H1 (cell line): Measurements from ENCODE around the gene GAB2. TPM values are rescaled to one million over a fixed set of nuclear protein-coding genes. Genes with fewer than 3 reads are reported as not detected.

ENCODE experiments used
- CTCF ChIA-PET: fragments of 300-600 bp; sonication (Branson Sonifier 250); formaldehyde crosslinking; loops from one replicate; lab custom pipeline; 2021; ENCODE audit not compliant: partially characterized antibody; lab: Charles Lee
- POLR2A ChIA-PET: fragments of 300-600 bp; sonication (Branson Sonifier 250); formaldehyde crosslinking; loops from one replicate; lab custom pipeline; 2021; ENCODE audit warnings: inconsistent platforms; ENCODE audit not compliant: partially characterized antibody; lab: Charles Lee
- DNase-seq, 2 experiments: peaks; one replicate each; pipeline versions ENCODE4 v3.0.0 to v3.0.0-alpha.2; 2010 to 2022; ENCODE audit warnings: low spot score in 2 of 2, low read depth in 1 of 2, mixed read lengths in 1 of 2
- FAIRE-seq: peaks from 2 replicates; lab custom pipeline; 2011; peaks lifted over from hg19 to GRCh38; lab: Jason Lieb, UNC
- H2AFZ ChIP-seq: 2 replicates; pipeline ENCODE4 v1.8.1; 2012; ENCODE audit warnings: low read length, inconsistent platforms
- H2AK5ac ChIP-seq: 2 replicates; pipeline ENCODE4 v1.6.1; 2013; ENCODE audit warnings: low read depth, low read length
- H2BK120ac ChIP-seq: replicated peaks from 2 replicates; pipeline ENCODE3; 2013; ENCODE audit warnings: low read depth, low read length, inconsistent platforms
- H2BK12ac ChIP-seq: 2 replicates; pipeline ENCODE4 v1.6.1; 2013; ENCODE audit warnings: low read depth, low read length
- H2BK15ac ChIP-seq: 2 replicates; pipeline ENCODE4 v1.6.1; 2013; ENCODE audit warnings: low read length
- H2BK20ac ChIP-seq: 2 replicates; pipeline ENCODE4 v1.6.1; 2013; ENCODE audit warnings: low read length
- H2BK5ac ChIP-seq: 2 replicates; pipeline ENCODE4 v1.6.1; 2013; ENCODE audit warnings: low read depth, low read length
- H3K14ac ChIP-seq: 2 replicates; pipeline ENCODE4 v1.6.1; 2013; ENCODE audit warnings: inconsistent platforms; ENCODE audit not compliant: insufficient read length
- H3K18ac ChIP-seq: 2 replicates; pipeline ENCODE4 v1.6.1; 2013; ENCODE audit warnings: low read length; ENCODE audit errors: extremely low read depth
- H3K23ac ChIP-seq: 2 replicates; pipeline ENCODE4 v1.6.1; 2013; ENCODE audit warnings: inconsistent platforms; ENCODE audit not compliant: insufficient read length
- H3K23me2 ChIP-seq: 2 replicates; pipeline ENCODE4 v1.6.1; 2013; ENCODE audit warnings: low read depth, low read length
- H3K27ac ChIP-seq: 2 replicates; pipeline ENCODE4 v1.6.1; 2011; ENCODE audit warnings: low read depth, low read length, inconsistent platforms
- H3K27me3 ChIP-seq, 4 experiments: replicated peaks in 1 of 4; 1 replicate in 1 of 4; 2 replicates in 3 of 4; pipeline versions ENCODE4 v1.6.1 to v1.8.1; 2011 to 2013; ENCODE audit warnings: low read length in 3 of 4, mild to moderate bottlenecking in 3 of 4, inconsistent platforms in 2 of 4, mixed read lengths in 2 of 4, moderate library complexity in 1 of 4; ENCODE audit not compliant: control insufficient read depth in 3 of 4, insufficient read depth in 3 of 4; ENCODE audit errors: extremely low read depth in 1 of 4
- H3K36me3 ChIP-seq, 4 experiments: 2 replicates each; pipeline versions ENCODE4 v1.6.1 to v1.8.1; 2011 to 2013; ENCODE audit warnings: mild to moderate bottlenecking in 4 of 4, low read length in 3 of 4, moderate library complexity in 2 of 4, control low read depth in 1 of 4, inconsistent platforms in 1 of 4; ENCODE audit not compliant: insufficient read depth in 4 of 4, control insufficient read depth in 2 of 4
- H3K4ac ChIP-seq: replicated peaks from 2 replicates; pipeline ENCODE3; 2013; ENCODE audit warnings: low read length, low read depth, mixed read lengths, inconsistent platforms; ENCODE audit not compliant: insufficient read length
- H3K4me1 ChIP-seq, 4 experiments: replicated peaks in 1 of 4; 1 replicate in 1 of 4; 2 replicates in 3 of 4; pipeline versions ENCODE4 v1.6.1 to v1.8.1; 2011 to 2013; ENCODE audit warnings: low read length in 3 of 4, inconsistent platforms in 2 of 4, mixed read lengths in 1 of 4; ENCODE audit not compliant: insufficient read depth in 4 of 4, control insufficient read depth in 3 of 4
- H3K4me2 ChIP-seq, 2 experiments: 2 replicates each; pipeline versions ENCODE4 v1.6.1 to v1.8.1; 2011 to 2013; ENCODE audit warnings: low read depth in 2 of 2, low read length in 2 of 2, control low read depth in 1 of 2, inconsistent platforms in 1 of 2, mild to moderate bottlenecking in 1 of 2; ENCODE audit not compliant: insufficient read depth in 1 of 2
- H3K4me3 ChIP-seq, 4 experiments: fragments of 200-600, 300-600 bp in 1 of 4; sonication (generic), shearing (Covaris generic), sonication (Bioruptor Twin) in 1 of 4; 2 replicates each; pipeline versions ENCODE4 v1.5.1 to v1.8.1; 2011 to 2016; ENCODE audit warnings: low read length in 4 of 4, low read depth in 3 of 4, control low read depth in 2 of 4, inconsistent platforms in 2 of 4, mild to moderate bottlenecking in 2 of 4, mixed read lengths in 1 of 4, moderate library complexity in 1 of 4; ENCODE audit not compliant: insufficient read depth in 2 of 4; ENCODE audit errors: extremely low read depth in 1 of 4
- H3K56ac ChIP-seq: replicated peaks from 2 replicates; pipeline ENCODE3; 2013; ENCODE audit warnings: low read depth, mild to moderate bottlenecking, mixed read lengths, low read length, inconsistent platforms; ENCODE audit not compliant: insufficient read length
- H3K79me1 ChIP-seq: 2 replicates; pipeline ENCODE4 v1.6.1; 2013; ENCODE audit warnings: low read depth, low read length, control low read depth
- H3K79me2 ChIP-seq, 2 experiments: 2 replicates each; pipeline versions ENCODE4 v1.6.1 to v1.8.1; 2012 to 2013; ENCODE audit warnings: low read length in 2 of 2, mild to moderate bottlenecking in 2 of 2, inconsistent platforms in 1 of 2; ENCODE audit not compliant: insufficient read depth in 2 of 2, control insufficient read depth in 1 of 2
- H3K9ac ChIP-seq, 4 experiments: replicated peaks in 1 of 4; 1 replicate in 1 of 4; 2 replicates in 3 of 4; pipeline versions ENCODE4 v1.6.1 to v1.8.1; 2011 to 2013; ENCODE audit warnings: low read depth in 3 of 4, low read length in 3 of 4, control low read depth in 2 of 4, mild to moderate bottlenecking in 2 of 4, moderate library complexity in 2 of 4, inconsistent platforms in 1 of 4; ENCODE audit errors: extremely low read depth in 1 of 4
- H3K9me3 ChIP-seq, 2 experiments: 2 replicates each; pipeline versions ENCODE4 v1.6.1 to v1.8.1; 2012 to 2013; ENCODE audit warnings: mild to moderate bottlenecking in 2 of 2, moderate library complexity in 2 of 2, control low read depth in 1 of 2, inconsistent platforms in 1 of 2, low read depth in 1 of 2, low read length in 1 of 2, mixed read lengths in 1 of 2; ENCODE audit not compliant: insufficient read depth in 2 of 2
- H4K20me1 ChIP-seq, 2 experiments: replicated peaks in 1 of 2; 2 replicates each; pipeline versions ENCODE3 to v1.8.1; 2011 to 2013; ENCODE audit warnings: inconsistent platforms in 2 of 2, low read length in 2 of 2, mild to moderate bottlenecking in 1 of 2; ENCODE audit not compliant: insufficient read depth in 2 of 2, control insufficient read depth in 1 of 2
- H4K5ac ChIP-seq: 2 replicates; pipeline ENCODE4 v1.6.1; 2013; ENCODE audit warnings: low read length, low read depth, mixed read lengths, inconsistent platforms; ENCODE audit not compliant: insufficient read length
- H4K8ac ChIP-seq: 2 replicates; pipeline ENCODE4 v1.8.0; 2013; ENCODE audit warnings: mild to moderate bottlenecking, moderate library complexity, low read length, inconsistent platforms; ENCODE audit not compliant: insufficient read depth; ENCODE audit errors: extremely low read depth
- H4K91ac ChIP-seq: replicated peaks from 2 replicates; pipeline ENCODE3; 2013; ENCODE audit warnings: low read length, mixed read lengths, inconsistent platforms; ENCODE audit not compliant: insufficient read length
- ASH2L ChIP-seq: fragments of 200-600, 300-600 bp; sonication (generic); IDR thresholded peaks from one replicate; pipeline ENCODE4 v1.7.1; 2017; ENCODE audit warnings: low read length
- ATF2 ChIP-seq: IDR thresholded peaks from 2 replicates; pipeline ENCODE4 v1.6.1; 2012; ENCODE audit warnings: low read length, inconsistent platforms
- ATF3 ChIP-seq: IDR thresholded peaks from 2 replicates; pipeline ENCODE4 v1.6.1; 2011; ENCODE audit warnings: low read depth, mild to moderate bottlenecking, low read length; ENCODE audit not compliant: insufficient read depth
- BRCA1 ChIP-seq: IDR thresholded peaks from 2 replicates; pipeline ENCODE4 v1.6.1; 2012; ENCODE audit warnings: low read depth, low read length, improper control_type of control experiment
- KDM1A ChIP-seq: fragments of 200-600, 300-600 bp; sonication (generic); IDR thresholded peaks from 2 replicates; pipeline ENCODE4 v1.7.1; 2016; ENCODE audit warnings: mild to moderate bottlenecking, low read length, borderline replicate concordance
- POLR2A ChIP-seq, 2 experiments: IDR thresholded peaks; 1 replicate in 1 of 2; 2 replicates in 1 of 2; pipeline ENCODE4 v1.6.1; 2011; ENCODE audit warnings: low read depth in 2 of 2, low read length in 2 of 2, mild to moderate bottlenecking in 2 of 2; ENCODE audit errors: control extremely low read depth in 1 of 2
- RFX5 ChIP-seq: IDR thresholded peaks from 2 replicates; pipeline ENCODE4 v1.6.1; 2011; ENCODE audit warnings: low read depth, low read length, improper control_type of control experiment, borderline replicate concordance
- TBP ChIP-seq: IDR thresholded peaks from 2 replicates; pipeline ENCODE4 v1.6.1; 2011; ENCODE audit warnings: low read depth, low read length, improper control_type of control experiment
- WGBS, 2 experiments: shearing (Covaris generic) in 1 of 2; methylation state at CpG; one replicate each; pipeline versions ENCODE4 v1.1.6 to v1.1.7; 2013 to 2015; ENCODE audit warnings: low lambda C conversion rate in 2 of 2, mixed read lengths in 2 of 2, inconsistent platforms in 1 of 2, low coverage in 1 of 2, missing lambda C conversion rate in 1 of 2; ENCODE audit not compliant: insufficient replicate concordance in 2 of 2, insufficient coverage in 1 of 2, insufficient read length in 1 of 2; ENCODE audit errors: extremely low coverage in 1 of 2, missing lambda C conversion rate in 1 of 2; 5-methylcytosine and 5-hydroxymethylcytosine counted together
- polyA plus RNA-seq, 7 experiments: library from polyadenylated mRNA; depleted of rRNA in 3 of 7; stranded (reverse) in 5 of 7; unstranded in 2 of 7; fragments of >200 nt in 5 of 7; fragments of 200-250 nt in 2 of 7; gene quantifications; 1 replicate in 5 of 7; 2 replicates in 1 of 7; 4 replicates in 1 of 7; pipeline versions ENCODE4 v1.2.1 to v1.2.3, GENCODE V29; 2011 to 2013; ENCODE audit warnings: missing spikeins in 2 of 7, mixed read lengths in 2 of 7
- total RNA-seq: library from RNA; stranded (reverse); fragmentation: NEBNext Ultra II Directional; extraction: Animal tissue kit (Norgen Biotek cat#: 25700); gene quantifications from 2 replicates; pipeline ENCODE4 v1.2.1, GENCODE V29; 2021

The GAB2 gene
- total and polyA plus RNA-seq, 2 of the 8 experiments (the other 6 are each of a cell fraction or from before 2014, with no cell fraction given) = 6.3 to 14.0 TPM

- H2BK15ac ChIP-seq = no peak overlapping the region
- H3K27me3 ChIP-seq = no peaks in the 10 kb centered on the region
- no peaks in the 10 kb centered on the region for H3K9me3 ChIP-seq
- no peak overlapping the region for H2AK5ac ChIP-seq
- ChIA-PET POLR2A (no interaction called here), CTCF (interaction anchor here (1.9 kb wide), 1 partner anchor 13 kb away, joined by 6 read pairs; no protein-coding TSS in a partner anchor)
- no peak overlapping the region for H3K18ac ChIP-seq
- no peaks in the 10 kb centered on the region for H3K79me2 ChIP-seq
- no peaks in the 10 kb centered on the region for H4K20me1 ChIP-seq
- H3K9ac ChIP-seq = no peak overlapping the region
- no peaks in the 10 kb centered on the region for H3K36me3 ChIP-seq
- H3K4ac ChIP-seq = no peak overlapping the region
- no peak overlapping the region for H3K56ac ChIP-seq
- no peak overlapping the region for H4K91ac ChIP-seq
- no peaks in the 10 kb centered on the region for H3K4me1 ChIP-seq
- H4K8ac ChIP-seq = no peak overlapping the region
- no peak overlapping the region for H4K5ac ChIP-seq
- no peak overlapping the region for H2BK20ac ChIP-seq
- no peak overlapping the region for H3K27ac ChIP-seq
- H2BK12ac ChIP-seq = no peak overlapping the region
- WGBS, 2 experiments = 90% methylated on average over 7 of the region's 7 CpGs; no CpG with 5 or more reads in 1 of the 2 experiments
- H2BK120ac ChIP-seq = no peak overlapping the region
- no peak for TF ChIP-seq RFX5
- no peak for TF ChIP-seq TBP
- TF ChIP-seq BRCA1 = no peak
- no peak for TF ChIP-seq ASH2L
- no peak for TF ChIP-seq KDM1A
- no peak for TF ChIP-seq ATF3
- no peak for TF ChIP-seq ATF2
- TF ChIP-seq POLR2A (IDR thresholded peaks at IDR 0.05; ENCODE audit: control extremely low read depth in 1 of 2, low read depth in 2 of 2, low read length in 2 of 2) = no peak
- no peak overlapping the region for H2AFZ ChIP-seq
- no peaks in the 10 kb centered on the region for H3K79me1 ChIP-seq
- H2BK5ac ChIP-seq = no peak overlapping the region
- DNase-seq (no peak), FAIRE-seq (no peak)
- no peaks in the 10 kb centered on the region for H3K23me2 ChIP-seq
- H3K14ac ChIP-seq = no peak overlapping the region
- no peak overlapping the region for H3K4me3 ChIP-seq
- H3K4me2 ChIP-seq = no peak overlapping the region
- no peak overlapping the region for H3K23ac ChIP-seq
Measured at GRCh38 chr11:78289552-78290292, 127.9 kb downstream of the GAB2 start.
